Thyroid gland (tissue), 4 donors: ENCODE results near the gene DNAH11. TPM values are rescaled to one million over a fixed set of nuclear protein-coding genes. Genes with fewer than 3 reads are reported as not detected.
A peak's percentile ranks its signal among the peaks of the same experiment; 100 is the strongest.

Experiments used
- DNase-seq, 2 donors: peaks; one replicate each; pipeline ENCODE4 v3.0.0-alpha.2; 2019
- H3K27ac ChIP-seq, 3 donors: fragments of 200-600 bp; sonication (generic); 1 replicate in 2 of 3; 2 replicates in 1 of 3; pipeline ENCODE4 v1.5.1; 2016 to 2019; ENCODE audit warnings: mild to moderate bottlenecking in 1 of 3, moderate library complexity in 1 of 3
- H3K27me3 ChIP-seq: fragments of 200-600 bp; sonication (generic); one replicate; pipeline ENCODE4 v1.5.1; 2019
- H3K36me3 ChIP-seq, 2 donors: fragments of 200-600 bp; sonication (generic); one replicate each; pipeline ENCODE4 v1.5.1; 2016 to 2019
- H3K4me1 ChIP-seq, 2 donors: fragments of 200-600 bp; sonication (generic); one replicate each; pipeline ENCODE4 v1.5.1; 2017 to 2019
- H3K4me3 ChIP-seq, 3 donors: fragments of 200-600 bp; sonication (generic); replicated peaks in 1 of 3; 1 replicate in 2 of 3; 2 replicates in 1 of 3; pipeline ENCODE4 v1.5.1; 2016; ENCODE audit warnings: mild to moderate bottlenecking in 1 of 3
- H3K9me3 ChIP-seq: fragments of 200-600 bp; sonication (generic); one replicate; pipeline ENCODE4 v1.5.1; 2017
- POLR2A ChIP-seq, 2 donors: fragments of 450-650 bp; IDR thresholded peaks; one replicate each; pipeline ENCODE4 v1.6.1; 2017; ENCODE audit warnings: antibody characterized with exemption in 2 of 2, mild to moderate bottlenecking in 2 of 2, moderate library complexity in 1 of 2
- WGBS, 2 donors: methylation state at CpG; one replicate each; pipeline ENCODE4 v1.1.5; 2017; 5-methylcytosine and 5-hydroxymethylcytosine counted together
- intact Hi-C: fragments of 100-400 bp; cut with DNase I; formaldehyde crosslinking; loops from one replicate; pipeline ENCODE4 v1.15.1; 2023
- total RNA-seq, 4 donors: library from RNA; depleted of rRNA; stranded (reverse); fragments of >200 nt; gene quantifications; one replicate each; pipeline ENCODE4 v1.2.3, GENCODE V29; 2016
- TF ChIP-seq, protein P1 (sequence below), 6 experiments: fragments of 200-600 bp in 3 of 6; fragments of 450-650 bp in 3 of 6; sonication (generic) in 3 of 6; IDR thresholded peaks; one replicate each; pipeline ENCODE4 v1.5.1; 2016 to 2019; ENCODE audit warnings: antibody characterized with exemption in 6 of 6, mild to moderate bottlenecking in 2 of 6, inconsistent platforms in 1 of 6, moderate library complexity in 1 of 6

The DNAH11 gene
- total RNA-seq, 4 donors from 2014 or later: 3.9 to 29.9 (median 10.9) TPM

DNA sequence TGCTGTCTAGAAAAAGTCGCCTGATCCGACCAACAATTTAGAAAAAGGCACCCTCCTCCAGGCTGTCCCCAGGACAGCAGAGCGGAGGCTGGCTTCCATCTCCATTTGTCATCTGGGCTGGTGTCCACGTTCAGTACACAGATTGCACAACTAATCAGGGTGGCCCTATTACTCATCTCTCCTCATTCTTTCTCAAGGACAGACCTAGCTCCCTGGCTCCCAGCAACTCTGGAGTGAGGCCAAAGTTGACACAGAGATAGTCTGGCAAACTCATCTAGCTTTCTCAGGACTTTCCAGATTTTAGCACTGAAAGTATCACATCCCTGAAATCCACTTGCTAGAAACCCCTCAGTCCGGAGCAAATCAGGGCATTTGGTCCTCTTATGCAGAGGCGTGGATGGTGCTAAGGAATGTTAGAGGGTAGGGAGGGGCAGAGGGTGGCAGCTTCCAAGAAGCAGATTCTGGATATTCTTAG is 75.1 kb downstream of the DNAH11 start:
- intact Hi-C loops: no loop called here
- H3K36me3 ChIP-seq: no peaks in the 10 kb centered on the region
- no peaks in the 10 kb centered on the region for H3K27me3 ChIP-seq
- H3K9me3 ChIP-seq: no peaks in the 10 kb centered on the region
- H3K4me1 ChIP-seq: peaks cover 0 to 18% of the 10 kb centered on the region in 2 donors
- TF ChIP-seq, protein P1, sequence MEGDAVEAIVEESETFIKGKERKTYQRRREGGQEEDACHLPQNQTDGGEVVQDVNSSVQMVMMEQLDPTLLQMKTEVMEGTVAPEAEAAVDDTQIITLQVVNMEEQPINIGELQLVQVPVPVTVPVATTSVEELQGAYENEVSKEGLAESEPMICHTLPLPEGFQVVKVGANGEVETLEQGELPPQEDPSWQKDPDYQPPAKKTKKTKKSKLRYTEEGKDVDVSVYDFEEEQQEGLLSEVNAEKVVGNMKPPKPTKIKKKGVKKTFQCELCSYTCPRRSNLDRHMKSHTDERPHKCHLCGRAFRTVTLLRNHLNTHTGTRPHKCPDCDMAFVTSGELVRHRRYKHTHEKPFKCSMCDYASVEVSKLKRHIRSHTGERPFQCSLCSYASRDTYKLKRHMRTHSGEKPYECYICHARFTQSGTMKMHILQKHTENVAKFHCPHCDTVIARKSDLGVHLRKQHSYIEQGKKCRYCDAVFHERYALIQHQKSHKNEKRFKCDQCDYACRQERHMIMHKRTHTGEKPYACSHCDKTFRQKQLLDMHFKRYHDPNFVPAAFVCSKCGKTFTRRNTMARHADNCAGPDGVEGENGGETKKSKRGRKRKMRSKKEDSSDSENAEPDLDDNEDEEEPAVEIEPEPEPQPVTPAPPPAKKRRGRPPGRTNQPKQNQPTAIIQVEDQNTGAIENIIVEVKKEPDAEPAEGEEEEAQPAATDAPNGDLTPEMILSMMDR (IDR thresholded peaks at IDR 0.05): no peak
- WGBS, 2 donors: 65 to 79% methylated on average over 6 of the region's 6 CpGs
- H3K4me3 ChIP-seq: no peak overlapping the region
- peak overlapping the region in 1 of 3 donors; percentile 19 for H3K27ac ChIP-seq
- DNase-seq: peak; percentile 40 to 58

- Histone ChIP-seq H3K27me3 (no peaks in the 10 kb centered on the region), H3K9me3 (no peaks in the 10 kb centered on the region), H3K4me1 (peaks cover 0 to 18% of the 10 kb centered on the region in 2 donors), H3K4me3 (no peak overlapping the region), H3K27ac (no peak overlapping the region), H3K36me3 (no peaks in the 10 kb centered on the region)
- 87 to 92% methylated on average over 8 of the region's 8 CpGs for WGBS, 2 donors
- no peak for DNase-seq
- intact Hi-C loops: no loop called here
- TF ChIP-seq, protein P1 (IDR thresholded peaks at IDR 0.05): no peak
- TF ChIP-seq POLR2A (IDR thresholded peaks at IDR 0.05): no peak
Observed at GRCh38 chr7:21618706-21619105, 75.9 kb downstream of the DNAH11 start.

GRCh38 chr7:21620054-21620453 is 77.2 kb downstream of the DNAH11 start:
- intact Hi-C loops: no loop called here
- DNase-seq: no peak
- Histone ChIP-seq H3K27me3 (no peaks in the 10 kb centered on the region), H3K4me1 (peaks cover 0 to 18% of the 10 kb centered on the region in 2 donors), H3K36me3 (no peaks in the 10 kb centered on the region), H3K9me3 (no peaks in the 10 kb centered on the region), H3K27ac (no peak overlapping the region), H3K4me3 (no peak overlapping the region)
- 94 to 96% methylated on average over 2 of the region's 2 CpGs for WGBS, 2 donors
- TF ChIP-seq POLR2A (IDR thresholded peaks at IDR 0.05): no peak
- TF ChIP-seq, protein P1 (IDR thresholded peaks at IDR 0.05): no peak

GRCh38 chr7:21624320-21624719 is 81.5 kb downstream of the DNAH11 start:
- H3K27me3 ChIP-seq: no peaks in the 10 kb centered on the region
- H3K4me3 ChIP-seq: no peak overlapping the region
- TF ChIP-seq, protein P1 (IDR thresholded peaks at IDR 0.05): no peak
- TF ChIP-seq POLR2A (IDR thresholded peaks at IDR 0.05): no peak
- H3K27ac ChIP-seq: no peak overlapping the region
- H3K9me3 ChIP-seq: no peaks in the 10 kb centered on the region
- H3K4me1 ChIP-seq: no peaks in the 10 kb centered on the region
- H3K36me3 ChIP-seq: no peaks in the 10 kb centered on the region
- intact Hi-C loops: no loop called here
- no peak for DNase-seq

DNA sequence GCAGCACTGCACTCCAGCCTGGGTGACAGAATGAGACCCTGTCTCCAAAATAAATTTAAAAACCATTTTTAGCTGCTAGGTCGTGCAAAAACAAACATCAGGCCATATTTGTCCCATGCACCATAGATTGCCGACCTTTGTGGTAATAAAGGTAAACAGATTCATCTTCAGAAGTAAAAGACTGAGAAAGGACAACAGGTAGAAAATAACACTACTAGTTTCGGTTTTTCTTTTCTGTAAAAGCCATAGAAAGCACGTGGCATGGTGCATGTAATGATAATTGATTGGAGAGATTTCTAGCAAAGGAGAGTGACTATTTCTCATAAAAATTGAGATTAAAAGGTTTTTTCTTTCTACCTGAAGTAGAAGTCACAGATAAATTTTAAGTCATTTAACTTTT is 93.9 kb downstream of the DNAH11 start:
- no peak overlapping the region for H3K4me3 ChIP-seq
- no peak for TF ChIP-seq POLR2A (IDR thresholded peaks at IDR 0.05)
- WGBS, 2 donors: 72 to 86% methylated on average over 4 of the region's 4 CpGs
- no peak overlapping the region for H3K27ac ChIP-seq
- DNase-seq: no peak
- H3K27me3 ChIP-seq: no peaks in the 10 kb centered on the region
- intact Hi-C loops: no loop called here
- H3K9me3 ChIP-seq: no peaks in the 10 kb centered on the region
- H3K36me3 ChIP-seq: no peaks in the 10 kb centered on the region
- no peaks in the 10 kb centered on the region for H3K4me1 ChIP-seq
